Ureter (tissue), 1 donor: Measurements from ENCODE around the gene RCSD1. TPM values are rescaled to one million over a fixed set of nuclear protein-coding genes. Genes with fewer than 3 reads are reported as not detected.
"Not testable (repeated sequence)": the region's sequence is repeated elsewhere in the genome, so short reads cannot be mapped to it uniquely, and the experiment has no call there.

ENCODE experiments used
- DNase-seq: peaks from one replicate; pipeline ENCODE4 v3.0.0-alpha.2; 2020; ENCODE audit warnings: low spot score
- total RNA-seq: library from RNA; stranded (reverse); gene quantifications from one replicate; pipeline ENCODE4 v1.2.4, GENCODE V29; 2023
- donor health status: DM: yes; HTN: yes; CAD: no.

Gene RCSD1
- total RNA-seq, result 8.7 TPM

- peak; percentile 59 for DNase-seq
These were observed at the start of gene RCSD1 for GRCh38 chr1:167629681-167630567. Gene RCSD1 (plus strand): TSS chr1:167630232. CDS start chr1:167630424, 192 bp downstream.

- no peak for DNase-seq
These were observed 48.0 kb upstream of the RCSD1 start for GRCh38 chr1:167582064-167582463.

- DNase-seq, result no peak
These were observed 47.3 kb upstream of the RCSD1 start for GRCh38 chr1:167582722-167583121.

- DNase-seq, result no peak
These were observed 45.5 kb upstream of the RCSD1 start for GRCh38 chr1:167584581-167584980.

GRCh38 chr1:167587342-167587741 lies 42.7 kb upstream of the RCSD1 start:
- no peak for DNase-seq

GRCh38 chr1:167587872-167588271 lies 42.2 kb upstream of the RCSD1 start:
- no peak for DNase-seq

- DNase-seq, result no peak
These were observed 41.7 kb upstream of the RCSD1 start for GRCh38 chr1:167588361-167588760.

- DNase-seq, result no peak
These were observed 37.6 kb upstream of the RCSD1 start for GRCh38 chr1:167592475-167592874.

GRCh38 chr1:167593860-167594259 lies 36.2 kb upstream of the RCSD1 start:
- no peak for DNase-seq

- DNase-seq, result no peak
These were observed 35.2 kb upstream of the RCSD1 start for GRCh38 chr1:167594822-167595221.

GRCh38 chr1:167599957-167600581 lies 30.0 kb upstream of the RCSD1 start:
- peak; percentile 48 for DNase-seq

- peak; percentile 51 for DNase-seq
These were observed 28.3 kb upstream of the RCSD1 start for GRCh38 chr1:167601442-167602383.

GRCh38 chr1:167602840-167603239 lies 27.2 kb upstream of the RCSD1 start:
- no peak for DNase-seq

- no peak for DNase-seq
These were observed 24.5 kb upstream of the RCSD1 start for GRCh38 chr1:167605576-167605975.

- DNase-seq, result no peak
These were observed 18.0 kb upstream of the RCSD1 start for GRCh38 chr1:167611983-167612382.

GRCh38 chr1:167612587-167613385 lies 17.2 kb upstream of the RCSD1 start:
- DNase-seq, result no peak

- not testable (repeated sequence) for DNase-seq
These were observed 16.0 kb upstream of the RCSD1 start for GRCh38 chr1:167613984-167614383.

GRCh38 chr1:167614851-167615250 lies 15.2 kb upstream of the RCSD1 start:
- DNase-seq, result no peak

GRCh38 chr1:167616521-167616920 lies 13.5 kb upstream of the RCSD1 start:
- DNase-seq, result no peak

GRCh38 chr1:167617153-167618147 lies 12.6 kb upstream of the RCSD1 start:
- DNase-seq, result no peak
